Airway epithelial cell (primary cell): ENCODE results near the gene NSUN3. TPM values are rescaled to one million over a fixed set of nuclear protein-coding genes. Genes with fewer than 3 reads are reported as not detected.

ENCODE experiments used
- total RNA-seq: library from RNA; depleted of rRNA; stranded (reverse); fragments of >200 nt; gene quantifications from 2 replicates; pipeline ENCODE4 v1.2.3, GENCODE V29; 2015

NSUN3 gene
- 2.2 and 6.1 TPM in 2 replicates for total RNA-seq

GRCh38 chr3:94062513-94063404, at the start of gene NSUN3, which contains the start of gene DHFR2:
Gene NSUN3 (plus strand): TSS chr3:94063061. CDS start chr3:94063127, 66 bp downstream.
Gene DHFR2 (minus strand): TSS chr3:94062916. CDS start chr3:94061511, 1,405 bp downstream.

GRCh38 chr3:94028093-94028837, 34.6 kb upstream of the NSUN3 start, which contains the start of gene STX19:
Gene STX19 (minus strand): TSS chr3:94028597. CDS start chr3:94015269, 13,328 bp downstream.

Other genes starting within 250 kb of the NSUN3 start
- gene PROS1, start 89.2 kb upstream of the NSUN3 start, total RNA-seq: 3.5 and 4.3 TPM in 2 replicates
- gene ARL13B, start 82.9 kb upstream of the NSUN3 start, total RNA-seq: 3.5 and 6.1 TPM in 2 replicates
- 0.74 and 2.0 TPM in 2 replicates for gene STX19, start 34.5 kb upstream of the NSUN3 start, total RNA-seq
- gene DHFR2, start 145 bp upstream of the NSUN3 start, total RNA-seq: 2.5 and 2.9 TPM in 2 replicates